ENCODE data around the gene SLC2A13. TPM values are rescaled to one million over a fixed set of nuclear protein-coding genes. Genes with fewer than 3 reads are reported as not detected.

The SLC2A13 gene
- total and polyA plus RNA-seq, 2 donors (not counting 3 experiments of a cell fraction or from before 2014, with no cell fraction given), result 1.2 to 4.9 TPM

DNA sequence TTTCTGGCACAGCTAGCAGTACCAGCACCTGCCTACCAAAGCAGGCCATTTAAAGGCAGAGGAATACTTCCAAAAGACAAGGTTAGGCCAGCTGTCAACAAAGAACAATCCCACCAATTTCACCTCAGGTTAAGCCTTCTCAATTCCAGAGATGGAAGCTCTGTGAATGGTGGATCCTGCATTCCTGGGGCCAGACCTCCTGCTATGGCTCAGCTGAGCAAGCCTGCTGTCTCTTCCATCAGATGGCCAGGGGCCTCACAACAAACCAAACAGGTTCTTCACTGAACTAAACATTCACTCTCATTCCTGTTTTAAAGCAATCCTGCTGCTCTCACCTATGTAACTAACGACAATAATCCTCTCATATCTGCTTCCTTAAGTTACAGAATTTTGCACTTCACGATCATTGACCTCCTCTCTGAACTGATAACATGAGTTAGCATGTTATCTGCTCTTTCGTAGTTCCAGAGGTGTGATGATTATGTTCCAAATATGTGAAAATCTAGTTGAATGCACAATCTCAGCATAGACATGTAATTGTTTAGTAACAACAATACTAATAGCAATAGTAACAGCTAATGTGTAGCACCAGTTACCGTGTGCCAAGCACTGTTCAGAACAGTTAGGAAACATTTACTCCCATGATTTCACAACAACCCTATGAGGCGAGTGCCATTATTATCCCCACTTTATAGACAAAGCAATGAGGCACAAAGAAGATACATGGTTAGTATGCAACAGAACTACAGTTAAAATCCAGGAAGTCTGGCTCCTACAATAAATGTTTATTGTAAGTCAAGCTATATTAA is 73.2 kb downstream of the SLC2A13 start:
- H3K4me1 ChIP-seq (ENCODE audit: control insufficient read depth, extremely low read depth, insufficient read depth, low read length), result no peaks in the 10 kb centered on the region
- H3K4me3 ChIP-seq (replicated peaks in 1 of 3; ENCODE audit: insufficient read depth in 1 of 3, low read depth in 1 of 3, low read length in 3 of 3), result no peak overlapping the region
- H3K9me1 ChIP-seq (replicated peaks; ENCODE audit: control insufficient read depth, extremely low read depth, insufficient read depth, low read length), result no peaks in the 10 kb centered on the region
- no TSS peak for BruUV-seq (replicated peaks)
- TF ChIP-seq FOS (IDR thresholded peaks at IDR 0.05; ENCODE audit: borderline replicate concordance, insufficient read depth, low read length), result no peak
- TF ChIP-seq, protein P1, sequence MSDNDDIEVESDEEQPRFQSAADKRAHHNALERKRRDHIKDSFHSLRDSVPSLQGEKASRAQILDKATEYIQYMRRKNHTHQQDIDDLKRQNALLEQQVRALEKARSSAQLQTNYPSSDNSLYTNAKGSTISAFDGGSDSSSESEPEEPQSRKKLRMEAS (IDR thresholded peaks at IDR 0.05; ENCODE audit: insufficient read depth, insufficient read length), result no peak
- no peak for TF ChIP-seq POLR2A (IDR thresholded peaks at IDR 0.05; ENCODE audit: low read depth, low read length)
- TF ChIP-seq EZH2 (IDR thresholded peaks at IDR 0.05; ENCODE audit: borderline replicate concordance, low read depth, low read length, severe bottlenecking), result no peak
- no peak for TF ChIP-seq POLR2AphosphoS5 (IDR thresholded peaks at IDR 0.05; ENCODE audit: insufficient read depth, low read depth, low read length)
- no peak for TF ChIP-seq JUN (IDR thresholded peaks at IDR 0.05; ENCODE audit: borderline replicate concordance, insufficient read depth, insufficient read length, low read depth)
- TF ChIP-seq GATA2 (IDR thresholded peaks at IDR 0.05; ENCODE audit: insufficient read depth, insufficient read length, low read depth, low read length), result no peak
- no peak for TF ChIP-seq CTCF (IDR thresholded peaks at IDR 0.05; ENCODE audit: extremely low read depth in 1 of 2, insufficient read depth in 1 of 2, low read depth in 1 of 2, low read length in 2 of 2)
- no peak for TF ChIP-seq MYC (IDR thresholded peaks at IDR 0.05; ENCODE audit: low read depth, low read length)
- no peaks in the 10 kb centered on the region for H3K27me3 ChIP-seq (ENCODE audit: control insufficient read depth in 2 of 2, insufficient read depth in 2 of 2, low read length in 2 of 2)
- DNase-seq (ENCODE audit: low read depth, low spot score), result no peak
- no peaks in the 10 kb centered on the region for H3K36me3 ChIP-seq (ENCODE audit: control insufficient read depth in 2 of 2, extremely low read depth in 1 of 2, insufficient read depth in 2 of 2, low read length in 2 of 2)
- H3K9me3 ChIP-seq (replicated peaks; ENCODE audit: control insufficient read depth, insufficient read depth, low read length), result no peaks in the 10 kb centered on the region
- H3K27ac ChIP-seq (ENCODE audit: insufficient read depth, low read depth, low read length), result no peak overlapping the region
- no peaks in the 10 kb centered on the region for H3K79me2 ChIP-seq (ENCODE audit: control insufficient read depth, insufficient read depth, low read length)
- no peak overlapping the region for H3K4me2 ChIP-seq (ENCODE audit: insufficient read depth, low read length)
- POLR2A ChIA-PET, result no interaction called here
- no peak overlapping the region for H3K9ac ChIP-seq (replicated peaks; ENCODE audit: extremely low read depth, insufficient read depth, low read length)
- H2AFZ ChIP-seq (ENCODE audit: low read depth, low read length), result no peak overlapping the region
- dilution Hi-C loops (cut with MboI; ENCODE audit: extremely low pct_ligation_motif_present, low sequenced_read_pairs) (no loop called here), intact Hi-C loops (cut with micrococcal nuclease) (no loop called here)
- no peaks in the 10 kb centered on the region for H4K20me1 ChIP-seq (replicated peaks; ENCODE audit: control insufficient read depth, extremely low read depth, insufficient read depth, low read length)
- FAIRE-seq, result no peak
- CTCF ChIA-PET, result interaction anchor here (0.7 to 7.7 kb wide), 3 partner anchors 19 to 75 kb away, joined by 3 to 46 read pairs (median 7); no protein-coding TSS in a partner anchor
